ENCODE data around the gene TCERG1L. TPM values are rescaled to one million over a fixed set of nuclear protein-coding genes. Genes with fewer than 3 reads are reported as not detected.

TCERG1L gene
- total RNA-seq, 1 donor from 2014 or later: 0.99 TPM

DNA sequence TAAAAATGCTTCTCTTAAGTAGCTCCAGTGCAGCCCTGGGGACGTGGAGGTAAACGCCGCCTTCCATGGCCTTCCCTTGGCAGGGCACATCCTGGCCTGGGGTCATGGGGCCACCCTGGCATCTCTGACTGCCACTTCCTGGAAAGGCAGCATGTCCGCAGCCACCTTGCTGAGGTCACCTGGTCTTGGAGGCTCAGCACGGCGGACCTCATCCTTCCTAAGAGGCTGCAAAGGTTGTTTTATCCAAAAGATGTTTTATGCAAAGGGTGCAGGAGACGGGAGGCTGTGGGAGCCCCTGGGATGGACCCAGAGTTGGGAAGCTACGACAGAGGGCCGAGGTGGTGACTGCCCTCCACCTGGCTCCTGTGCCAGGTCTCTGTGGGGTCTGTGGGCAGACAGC lies 106.0 kb downstream of the TCERG1L start:
- DNase-seq: no peak

DNA sequence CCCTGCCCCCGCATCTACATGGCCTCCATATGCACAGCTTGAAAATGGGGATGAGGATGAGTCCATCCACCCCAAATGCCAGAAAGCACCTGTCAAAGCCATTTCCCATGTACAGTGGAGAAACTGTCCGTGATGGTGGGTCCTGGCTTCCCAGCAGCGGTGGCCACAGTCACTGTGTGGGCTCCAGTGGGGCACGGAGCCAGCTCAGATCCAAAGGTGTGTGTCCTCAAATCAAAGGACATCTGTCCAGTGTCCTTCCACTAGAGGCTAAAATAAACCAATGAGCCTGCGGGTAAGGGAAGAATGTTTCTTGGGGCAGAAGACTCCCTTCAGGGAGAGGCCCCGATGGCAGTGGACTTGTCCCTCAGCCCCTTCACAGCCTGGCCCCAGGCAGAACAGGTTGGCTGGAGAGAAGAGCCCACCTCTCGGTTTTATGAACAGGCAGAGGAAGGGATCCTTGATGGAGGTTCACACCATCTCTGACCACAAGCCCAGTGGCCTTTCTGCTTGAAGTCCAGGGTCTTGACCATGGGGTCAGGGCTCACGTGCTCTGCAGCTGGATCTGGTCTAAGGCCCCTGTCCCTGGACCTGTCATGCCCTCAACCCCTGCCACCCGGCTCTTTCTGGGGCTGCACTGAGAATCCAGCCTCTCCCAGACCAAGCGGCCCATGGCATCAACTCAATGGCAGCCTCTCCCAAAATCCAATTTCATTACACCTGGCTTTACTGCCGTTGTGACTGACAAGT lies 106.9 kb downstream of the TCERG1L start:
- no peak for DNase-seq

DNA sequence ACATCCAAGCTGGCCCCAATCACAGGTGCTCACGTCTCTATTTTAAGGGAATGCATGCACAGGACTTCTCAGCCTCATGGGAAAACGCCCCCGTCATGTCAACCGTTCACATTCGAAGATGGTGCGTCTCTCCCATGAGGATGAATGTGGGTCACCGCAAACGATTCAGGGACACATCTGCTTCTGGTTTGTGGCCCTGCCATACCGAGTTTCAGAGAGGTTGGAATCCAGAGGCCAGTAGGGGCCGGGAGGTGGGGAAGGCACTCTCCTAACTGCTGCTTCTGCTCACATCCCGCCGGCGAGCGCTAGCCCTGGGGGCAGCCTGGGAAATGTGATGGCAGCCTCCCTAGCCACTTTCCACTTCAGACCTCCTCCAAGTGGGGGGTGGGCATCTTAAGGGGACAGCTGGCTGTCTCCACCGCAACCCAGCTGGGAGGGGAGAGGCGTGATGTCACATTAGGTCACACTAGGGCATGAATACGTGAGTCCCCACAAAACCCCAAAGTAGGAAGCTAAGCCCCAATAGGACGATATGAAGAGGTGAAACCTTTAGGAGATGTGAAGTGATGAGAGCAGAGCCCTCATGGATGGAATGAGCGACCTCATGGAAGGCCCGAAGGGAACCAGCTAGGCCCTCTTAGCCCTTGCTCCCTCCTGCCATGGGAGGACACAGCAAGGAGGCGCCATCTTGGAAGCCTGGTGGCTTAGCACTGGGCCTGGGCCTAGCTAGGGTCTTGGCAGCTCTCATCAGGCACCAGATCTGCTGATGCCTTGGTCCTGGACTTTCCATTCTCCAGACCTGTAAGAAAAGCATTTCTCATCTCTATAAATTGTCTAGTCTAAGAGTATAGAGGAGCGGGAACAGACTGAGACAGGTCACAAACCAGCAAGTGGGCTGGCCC lies 107.8 kb downstream of the TCERG1L start:
- no peak for DNase-seq

DNA sequence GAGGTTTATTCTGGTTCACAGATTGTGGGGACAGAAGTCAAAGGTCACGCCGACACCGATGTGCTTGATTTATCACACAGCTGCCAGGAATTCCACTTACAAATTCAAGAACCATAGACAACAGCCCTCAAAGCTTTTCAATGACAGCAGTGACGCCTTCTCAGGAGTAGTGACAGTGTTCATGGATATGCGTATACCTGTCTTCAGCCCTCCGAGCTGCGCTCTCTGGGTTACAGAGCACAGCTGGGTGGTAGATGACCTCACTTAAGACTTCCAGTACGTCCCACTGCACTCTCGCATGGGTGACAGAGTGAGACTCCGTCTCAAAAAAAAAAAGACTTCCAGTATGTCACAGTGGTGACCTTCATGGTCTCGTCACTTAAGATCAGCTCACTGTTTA lies 108.5 kb downstream of the TCERG1L start:
- DNase-seq: no peak

DNA sequence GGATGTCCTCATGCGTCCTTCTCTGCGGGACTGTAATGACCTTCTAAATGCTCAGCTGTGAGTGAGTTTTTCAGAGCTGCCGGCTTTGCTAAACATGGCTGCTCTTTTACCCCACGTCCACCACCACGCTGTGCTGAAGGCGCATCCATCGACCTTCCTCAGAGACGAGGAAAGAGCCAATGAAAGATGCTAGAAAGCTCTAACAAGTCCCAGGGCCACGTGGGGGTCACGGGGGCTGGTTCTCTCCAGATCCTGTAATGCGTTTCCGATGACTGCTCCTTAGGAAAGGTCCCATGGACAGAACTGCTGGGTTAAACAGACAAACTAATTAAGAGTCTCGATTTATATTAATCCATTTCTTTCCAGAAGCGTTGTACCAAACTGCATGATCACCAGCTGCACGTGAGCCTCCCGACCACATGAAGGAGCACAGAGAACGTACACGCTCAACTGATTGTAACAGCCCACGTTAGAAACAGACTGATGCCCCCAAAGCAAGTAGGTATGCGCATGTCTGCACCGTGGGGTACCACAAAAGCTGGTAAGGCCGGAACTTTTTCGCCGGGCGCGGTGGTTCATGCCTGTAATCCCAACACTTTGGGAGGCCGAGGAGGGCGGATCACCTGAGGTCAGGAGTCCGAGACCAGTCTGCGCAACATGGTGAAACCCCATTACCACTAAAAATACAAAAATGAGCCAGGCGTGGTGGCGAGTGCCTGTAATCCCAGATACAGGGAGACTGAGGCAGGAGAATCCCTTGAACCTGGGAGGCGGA lies 109.6 kb downstream of the TCERG1L start:
- DNase-seq: no peak

DNA sequence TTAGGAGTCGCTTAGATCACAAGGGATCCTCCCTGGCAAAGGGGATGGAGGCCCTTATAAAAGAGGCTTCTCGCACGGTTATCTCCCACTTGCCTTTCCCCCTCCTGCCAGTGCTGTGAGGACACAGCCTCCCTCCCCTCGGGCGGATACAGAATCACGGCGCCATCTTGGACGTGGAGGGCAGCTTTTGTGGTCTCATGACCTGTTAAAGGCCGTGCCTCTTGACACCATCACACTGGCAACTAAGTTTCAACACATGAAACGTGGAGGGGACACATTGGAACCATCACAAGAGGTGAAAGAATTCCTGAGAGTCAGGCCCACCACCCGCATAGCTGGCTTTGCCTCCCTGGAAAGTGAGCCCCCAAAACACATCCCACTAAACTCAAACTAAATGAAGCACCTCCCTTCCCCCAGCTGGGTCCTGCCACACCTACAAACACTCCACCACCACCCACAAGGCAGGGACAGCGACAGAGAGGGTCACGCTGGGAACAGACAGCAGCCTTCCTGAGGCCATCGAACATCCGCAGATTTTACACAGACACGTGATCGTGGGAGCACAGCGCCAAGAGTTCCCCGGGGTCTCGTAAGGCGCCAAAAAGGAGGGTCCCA lies 110.6 kb downstream of the TCERG1L start:
- DNase-seq: no peak

DNA sequence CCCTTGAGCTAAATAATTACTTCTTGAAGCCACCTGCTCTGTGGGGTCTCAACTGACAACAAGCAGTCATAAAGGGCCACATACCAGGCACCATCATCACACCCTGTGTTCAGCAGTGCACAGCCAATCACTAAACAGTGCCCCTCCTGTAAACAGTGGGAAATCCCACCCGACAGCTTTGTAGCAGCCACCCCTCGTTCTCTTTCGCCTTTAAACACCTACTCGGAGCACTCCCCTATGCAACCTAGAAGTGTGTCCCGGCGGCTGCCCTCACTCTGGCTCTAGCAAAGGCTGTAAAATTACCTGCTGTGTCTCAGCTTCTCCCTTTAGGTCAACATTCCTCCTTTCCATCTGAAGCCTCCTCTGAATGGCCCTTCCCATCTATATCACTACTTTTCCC lies 111.9 kb downstream of the TCERG1L start:
- no peak for DNase-seq

DNA sequence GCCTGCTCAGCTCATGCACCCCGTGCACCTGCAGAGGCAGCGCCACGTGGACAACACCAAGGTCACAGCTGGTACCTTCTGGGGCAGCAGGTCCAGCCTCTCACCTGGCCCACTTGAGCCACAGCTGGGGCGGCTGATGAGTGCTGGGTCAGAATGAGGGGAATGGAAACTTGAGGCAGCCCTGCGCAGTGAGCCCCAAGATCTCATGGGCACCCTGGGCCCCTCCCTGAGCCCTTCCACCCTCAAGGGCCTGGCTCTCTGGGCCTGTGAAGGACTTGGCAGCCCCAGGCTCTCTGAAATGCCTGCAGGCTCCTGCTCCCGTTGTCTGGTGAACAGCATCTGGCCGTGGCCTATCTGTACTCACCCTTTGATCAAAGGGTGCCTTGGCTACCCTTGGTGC lies 112.7 kb downstream of the TCERG1L start:
- DNase-seq: no peak

DNA sequence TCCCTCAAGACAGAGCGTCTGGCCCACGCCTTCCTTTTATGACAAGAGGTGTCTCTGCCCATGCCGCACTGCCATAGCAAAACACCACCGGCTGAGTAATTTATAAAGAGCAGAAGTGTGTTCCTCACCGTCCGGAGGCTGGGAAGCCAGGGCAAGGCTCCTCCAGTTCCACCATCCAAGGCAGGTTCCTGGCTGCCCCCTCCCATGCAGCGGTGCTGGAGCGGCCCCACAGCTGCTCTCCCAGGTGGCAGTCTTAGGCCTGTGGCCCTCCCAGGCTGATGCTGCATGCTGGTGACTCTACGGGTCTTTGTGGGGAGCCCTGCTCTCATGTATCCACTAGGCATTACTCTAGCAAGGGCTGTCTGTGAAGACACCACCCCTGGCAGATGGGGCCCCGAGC lies 113.1 kb downstream of the TCERG1L start:
- DNase-seq: no peak

DNA sequence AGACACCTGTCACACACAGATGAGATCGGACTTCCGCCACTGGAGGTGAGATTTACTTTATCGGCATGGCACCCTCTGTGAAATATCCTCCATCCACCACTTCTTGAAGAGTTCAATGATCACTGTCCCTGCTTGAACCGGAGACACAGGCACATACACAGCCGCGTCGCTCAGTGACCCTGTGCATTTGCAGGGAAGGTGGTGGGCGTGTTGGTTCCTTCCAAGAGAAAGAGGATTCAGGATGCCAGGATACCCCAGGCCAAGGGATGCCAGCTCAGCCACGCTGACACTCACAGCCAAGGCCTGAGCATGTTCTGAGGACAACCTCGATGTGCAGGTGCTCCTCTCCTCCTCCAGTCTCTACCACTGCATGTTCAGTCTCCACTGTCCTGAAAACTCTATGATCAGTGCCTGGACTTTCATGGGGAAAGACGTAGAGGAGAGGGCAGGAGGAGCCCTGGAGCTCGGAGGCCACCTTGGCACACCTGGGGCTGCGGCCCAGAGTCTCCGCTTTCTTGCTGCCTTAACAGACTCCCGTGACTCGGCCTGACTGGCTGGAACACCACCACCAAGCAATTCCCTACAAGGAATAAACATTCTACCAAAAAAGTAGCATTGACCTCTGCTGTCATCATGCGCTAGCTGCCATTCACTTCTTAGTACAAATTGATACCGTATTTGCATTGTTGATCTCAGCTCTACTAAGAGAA lies 115.2 kb downstream of the TCERG1L start:
- DNase-seq: no peak

DNA sequence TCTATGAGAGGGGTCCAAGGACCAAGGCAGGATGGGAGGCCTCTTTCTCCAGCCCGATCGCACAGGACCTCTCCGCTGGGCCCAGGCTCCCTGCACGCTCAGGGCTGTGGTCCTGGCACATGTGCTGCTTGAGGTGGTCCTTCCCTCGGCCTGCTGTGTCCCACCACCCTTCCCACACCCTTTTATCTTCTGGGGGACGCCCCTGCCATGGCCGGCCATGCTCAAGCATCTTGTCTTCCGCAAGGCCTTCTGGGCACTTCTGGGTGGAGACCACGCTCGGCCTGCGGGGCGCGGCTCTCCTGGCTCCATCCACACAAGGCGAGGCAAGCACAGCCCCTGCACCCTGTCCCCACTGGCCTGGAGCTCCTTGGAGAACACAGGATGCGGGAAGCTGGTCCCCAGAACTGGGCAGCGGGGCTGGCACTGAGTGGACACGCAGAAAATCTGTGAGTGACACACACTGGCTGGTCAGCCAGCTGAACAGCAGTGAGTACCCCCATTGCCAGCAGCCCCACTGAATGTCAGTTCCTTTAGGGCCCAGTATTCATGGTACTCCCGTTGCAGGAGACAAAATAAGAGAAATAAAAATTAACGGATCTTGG lies 115.9 kb downstream of the TCERG1L start:
- DNase-seq: no peak

DNA sequence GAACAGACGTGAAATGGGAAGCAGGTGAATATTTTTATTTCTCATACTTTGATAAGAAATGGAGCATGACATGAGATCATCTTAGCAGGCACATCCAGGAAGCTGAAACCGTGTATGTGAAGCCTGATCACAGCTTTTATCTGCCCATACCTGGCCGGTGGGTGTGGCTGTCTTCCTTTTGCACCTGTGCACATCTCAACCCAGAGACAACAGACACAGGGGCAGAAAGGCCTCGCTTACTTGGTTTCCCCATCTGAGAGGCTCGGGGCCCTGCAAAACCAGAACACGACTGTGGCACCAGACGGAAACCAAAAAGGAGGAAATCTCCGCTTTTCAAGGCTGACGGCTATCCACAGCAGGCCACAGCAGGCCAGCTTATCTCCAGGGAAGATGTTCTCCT lies 116.4 kb downstream of the TCERG1L start:
- no peak for DNase-seq

DNA sequence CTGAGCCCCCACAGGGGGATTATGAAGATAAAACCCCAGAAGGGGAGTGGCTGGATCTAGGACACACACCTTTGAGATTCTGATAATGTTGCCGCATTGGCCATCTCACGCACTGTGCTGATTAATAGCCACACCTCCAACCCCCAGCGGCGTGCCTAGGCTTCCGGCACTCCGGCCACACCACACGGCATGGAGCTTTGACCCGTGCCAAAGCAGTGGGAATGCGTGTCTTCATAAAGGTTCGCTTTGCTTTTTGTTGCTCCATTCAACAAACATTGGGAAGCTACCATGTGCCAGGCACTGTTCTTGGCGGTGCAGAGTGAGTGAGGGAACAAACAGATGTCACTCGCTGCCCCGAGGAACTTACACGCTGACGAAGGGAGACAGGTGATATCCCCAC lies 117.6 kb downstream of the TCERG1L start:
- no peak for DNase-seq

DNA sequence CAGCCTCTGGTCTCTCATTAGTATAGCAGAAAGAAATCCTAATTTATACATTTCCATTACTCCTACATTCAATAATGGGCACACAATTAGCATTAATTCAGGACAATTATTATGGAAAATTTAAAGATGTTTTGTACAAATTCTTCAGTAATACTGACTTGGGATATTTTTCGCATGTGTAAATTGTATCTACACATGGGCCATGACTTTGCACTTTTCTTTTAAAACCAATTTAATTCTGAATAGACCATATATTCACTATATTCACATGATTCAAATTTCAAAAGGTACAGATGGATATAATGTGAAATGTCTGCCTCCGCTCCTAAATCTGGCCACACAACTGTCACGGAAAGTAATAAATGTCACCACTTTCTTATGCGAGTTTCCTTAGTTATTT lies 123.0 kb downstream of the TCERG1L start:
- no peak for DNase-seq

DNA sequence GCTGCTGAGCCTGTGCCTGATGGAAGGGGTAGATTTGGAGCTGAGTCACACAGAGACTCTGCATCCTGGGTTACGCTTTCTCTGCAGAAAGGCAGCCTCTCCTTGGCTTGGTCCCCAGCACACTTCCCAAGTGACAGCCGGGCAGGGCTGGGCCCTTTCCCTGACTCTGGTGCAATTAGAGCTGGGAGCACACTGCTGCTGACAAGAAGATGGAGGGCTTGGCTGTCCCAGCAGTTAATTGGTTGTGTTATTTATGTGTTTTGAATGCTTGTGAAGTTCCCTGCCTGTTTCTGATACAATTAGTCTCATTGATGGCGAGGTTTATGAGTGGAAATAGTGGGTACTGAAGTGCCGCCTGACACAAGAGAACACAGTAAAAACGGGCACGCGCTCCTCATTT lies 123.6 kb downstream of the TCERG1L start:
- no peak for DNase-seq

DNA sequence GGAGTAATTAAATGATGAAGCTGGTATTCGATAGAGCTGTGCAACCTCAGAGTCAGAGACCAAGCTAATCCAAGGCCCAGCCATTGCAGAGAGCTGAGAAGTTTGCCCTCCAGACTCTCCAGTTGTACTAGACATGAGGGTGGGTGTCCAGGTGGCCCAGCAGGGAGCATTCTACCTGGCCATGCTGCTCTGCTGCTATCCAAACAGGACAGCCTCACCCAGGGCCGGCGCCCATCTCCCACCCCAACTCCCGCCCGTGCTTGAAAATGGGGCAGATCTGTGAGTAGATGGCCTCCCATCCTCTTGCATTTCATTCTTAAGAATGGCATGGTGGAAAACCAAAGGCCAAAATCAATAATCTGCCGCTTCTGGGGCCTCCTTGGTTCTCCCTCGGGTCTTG lies 124.2 kb downstream of the TCERG1L start:
- DNase-seq: no peak

DNA sequence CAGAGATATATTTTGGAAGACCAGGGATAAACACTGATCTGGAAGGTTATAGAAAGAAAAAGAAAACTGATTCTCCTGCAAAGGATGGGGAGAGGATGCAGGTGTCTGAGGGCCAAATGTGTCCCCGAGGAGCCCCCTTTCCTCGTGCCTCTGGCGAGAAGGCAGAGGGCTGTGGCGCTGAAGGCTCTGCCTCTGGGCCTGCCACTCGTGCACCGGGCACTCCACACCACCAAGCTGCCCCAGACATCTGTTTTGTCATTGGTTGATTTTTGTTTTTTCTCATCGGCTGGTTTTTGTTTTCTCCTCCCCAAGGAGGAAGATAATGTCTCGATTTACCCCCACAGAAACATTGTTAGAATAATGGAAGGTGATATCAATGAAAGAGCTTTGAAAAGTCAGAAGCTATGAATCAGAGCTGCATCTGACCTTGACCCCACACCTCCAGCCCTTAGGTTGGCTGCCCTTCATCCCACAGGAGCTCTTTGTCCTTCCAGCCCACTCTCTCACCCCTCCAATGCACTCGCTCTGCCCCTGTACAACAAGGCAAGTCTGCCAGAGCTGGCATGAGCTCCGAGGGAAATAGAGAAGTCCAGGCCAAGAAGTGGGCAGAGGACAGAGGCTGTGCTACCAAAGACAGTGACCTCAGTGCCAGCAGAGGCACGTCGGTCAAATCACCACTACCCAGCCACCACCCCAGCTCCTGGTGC lies 124.8 kb downstream of the TCERG1L start:
- DNase-seq: no peak

DNA sequence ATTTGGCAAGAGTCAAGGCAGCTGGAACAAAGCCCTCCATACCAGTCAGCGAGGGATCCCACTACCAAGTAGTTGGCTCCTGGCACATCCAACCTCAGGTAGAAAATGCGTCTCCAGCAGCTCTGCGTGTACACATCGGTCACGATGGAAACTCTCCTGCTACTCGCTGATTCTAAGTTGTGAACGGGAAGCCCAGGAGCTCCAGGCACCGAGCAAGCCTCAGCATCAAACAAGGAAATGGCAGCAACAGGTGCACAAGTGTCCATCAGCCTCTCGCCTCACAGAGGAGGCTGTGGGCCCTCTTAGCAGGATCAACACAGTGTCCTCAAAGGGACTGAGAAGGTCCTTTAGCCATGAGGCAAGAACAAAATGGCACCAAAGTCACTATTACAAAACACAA lies 127.0 kb downstream of the TCERG1L start:
- no peak for DNase-seq

DNA sequence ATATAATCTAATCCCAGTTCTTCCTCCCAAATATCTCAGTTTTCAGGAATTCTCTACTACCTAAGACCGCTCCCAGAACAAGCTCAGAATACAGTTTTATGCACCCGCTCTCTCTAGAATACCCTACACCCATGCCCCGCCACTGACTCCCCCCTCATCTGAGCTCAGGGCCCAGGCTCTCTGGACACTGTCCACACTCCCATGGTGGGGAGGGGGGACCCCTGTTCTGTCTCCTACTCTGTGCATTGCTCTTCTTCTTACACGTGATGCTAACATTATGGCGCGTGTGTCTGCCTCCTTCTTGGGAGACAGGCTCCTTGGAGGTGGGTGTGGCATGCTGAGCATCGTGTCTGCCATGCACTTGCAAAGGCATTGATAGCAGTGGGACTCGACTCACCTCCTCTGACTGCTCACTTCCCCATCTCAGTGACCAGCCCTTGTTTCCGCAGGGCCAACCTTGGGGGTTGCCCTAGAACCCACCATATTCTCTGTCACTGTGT lies 127.9 kb downstream of the TCERG1L start:
- no peak for DNase-seq

DNA sequence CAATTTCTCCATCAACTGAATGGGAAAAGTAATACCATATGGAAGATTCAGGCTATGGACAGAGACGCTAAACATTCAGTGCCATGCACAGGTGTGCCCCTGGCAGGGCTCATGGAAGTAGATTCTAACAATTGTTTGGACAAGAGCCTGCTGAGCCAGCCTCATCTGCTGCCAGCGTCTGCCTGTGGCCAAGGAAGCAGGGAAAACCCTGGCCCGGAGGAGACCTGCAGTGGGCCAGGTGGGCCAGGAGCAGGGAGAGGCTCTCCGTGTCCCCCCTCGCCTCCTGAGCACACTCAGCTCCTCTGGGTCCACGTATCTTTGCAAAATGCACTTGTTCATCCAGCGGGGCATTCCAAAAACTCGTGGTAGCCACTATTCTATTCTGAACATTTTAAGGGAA lies 130.1 kb downstream of the TCERG1L start:
- DNase-seq: no peak

Data from skin of body (tissue), 2 donors.